Measurements from ENCODE around the gene CST6. TPM values are rescaled to one million over a fixed set of nuclear protein-coding genes. Genes with fewer than 3 reads are reported as not detected.

The CST6 gene
- total and polyA plus RNA-seq, 2 of the 13 experiments (the other 11 are each of a cell fraction or from before 2014, with no cell fraction given) = not detected

GRCh38 chr11:66051766-66052663 lies 40.2 kb downstream of the CST6 start, which contains the start of gene SF3B2 (continued):
- TF ChIP-seq, protein P1, sequence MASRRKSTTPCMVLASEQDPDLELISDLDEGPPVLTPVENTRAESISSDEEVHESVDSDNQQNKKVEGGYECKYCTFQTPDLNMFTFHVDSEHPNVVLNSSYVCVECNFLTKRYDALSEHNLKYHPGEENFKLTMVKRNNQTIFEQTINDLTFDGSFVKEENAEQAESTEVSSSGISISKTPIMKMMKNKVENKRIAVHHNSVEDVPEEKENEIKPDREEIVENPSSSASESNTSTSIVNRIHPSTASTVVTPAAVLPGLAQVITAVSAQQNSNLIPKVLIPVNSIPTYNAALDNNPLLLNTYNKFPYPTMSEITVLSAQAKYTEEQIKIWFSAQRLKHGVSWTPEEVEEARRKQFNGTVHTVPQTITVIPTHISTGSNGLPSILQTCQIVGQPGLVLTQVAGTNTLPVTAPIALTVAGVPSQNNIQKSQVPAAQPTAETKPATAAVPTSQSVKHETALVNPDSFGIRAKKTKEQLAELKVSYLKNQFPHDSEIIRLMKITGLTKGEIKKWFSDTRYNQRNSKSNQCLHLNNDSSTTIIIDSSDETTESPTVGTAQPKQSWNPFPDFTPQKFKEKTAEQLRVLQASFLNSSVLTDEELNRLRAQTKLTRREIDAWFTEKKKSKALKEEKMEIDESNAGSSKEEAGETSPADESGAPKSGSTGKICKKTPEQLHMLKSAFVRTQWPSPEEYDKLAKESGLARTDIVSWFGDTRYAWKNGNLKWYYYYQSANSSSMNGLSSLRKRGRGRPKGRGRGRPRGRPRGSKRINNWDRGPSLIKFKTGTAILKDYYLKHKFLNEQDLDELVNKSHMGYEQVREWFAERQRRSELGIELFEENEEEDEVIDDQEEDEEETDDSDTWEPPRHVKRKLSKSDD (CRISPR knock-in tag; IDR thresholded peaks at IDR 0.05; ENCODE audit: low read depth) = 0 out of 2 replicates have a peak, but pooled peaks have one; percentile 17
- peak; percentile 73; the same call in 1 of the 2 replicates for TF ChIP-seq ZNF33A (CRISPR knock-in tag; IDR thresholded peaks at IDR 0.05; ENCODE audit: borderline replicate concordance)
- no peak for TF ChIP-seq ZFP37 (CRISPR knock-in tag; IDR thresholded peaks at IDR 0.05; ENCODE audit: borderline replicate concordance)
- no peak for TF ChIP-seq ZNF280D (CRISPR knock-in tag; IDR thresholded peaks at IDR 0.05)
- peak; percentile 23 for TF ChIP-seq ZNF407 (CRISPR knock-in tag; IDR thresholded peaks at IDR 0.05; ENCODE audit: not compliant biosample characterization)
- peak; percentile 62; the same call in 1 of the 2 replicates for TF ChIP-seq ARID2 (CRISPR knock-in tag; IDR thresholded peaks at IDR 0.05; ENCODE audit: borderline replicate concordance)
- TF ChIP-seq, protein P2, sequence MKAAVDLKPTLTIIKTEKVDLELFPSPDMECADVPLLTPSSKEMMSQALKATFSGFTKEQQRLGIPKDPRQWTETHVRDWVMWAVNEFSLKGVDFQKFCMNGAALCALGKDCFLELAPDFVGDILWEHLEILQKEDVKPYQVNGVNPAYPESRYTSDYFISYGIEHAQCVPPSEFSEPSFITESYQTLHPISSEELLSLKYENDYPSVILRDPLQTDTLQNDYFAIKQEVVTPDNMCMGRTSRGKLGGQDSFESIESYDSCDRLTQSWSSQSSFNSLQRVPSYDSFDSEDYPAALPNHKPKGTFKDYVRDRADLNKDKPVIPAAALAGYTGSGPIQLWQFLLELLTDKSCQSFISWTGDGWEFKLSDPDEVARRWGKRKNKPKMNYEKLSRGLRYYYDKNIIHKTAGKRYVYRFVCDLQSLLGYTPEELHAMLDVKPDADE (CRISPR knock-in tag; IDR thresholded peaks at IDR 0.05) = no peak
- TF ChIP-seq ZNF414 (CRISPR knock-in tag; IDR thresholded peaks at IDR 0.05) = peak; percentile 88
- TF ChIP-seq CEBPG (CRISPR knock-in tag; IDR thresholded peaks at IDR 0.05) = no peak
- TF ChIP-seq ZNF792 (CRISPR knock-in tag; IDR thresholded peaks at IDR 0.05) = peak; percentile 42; the same call in 1 of the 2 replicates
- no peak; the same call in 1 of the 2 replicates for TF ChIP-seq ZNF777 (CRISPR knock-in tag; IDR thresholded peaks at IDR 0.05)

Measured in HepG2 (cell line).